ENCODE data around the gene NEK11. TPM values are rescaled to one million over a fixed set of nuclear protein-coding genes. Genes with fewer than 3 reads are reported as not detected.

NEK11 gene
- total and polyA plus RNA-seq, 12 donors = 5.2 to 19.8 (median 9.8) TPM

DNA sequence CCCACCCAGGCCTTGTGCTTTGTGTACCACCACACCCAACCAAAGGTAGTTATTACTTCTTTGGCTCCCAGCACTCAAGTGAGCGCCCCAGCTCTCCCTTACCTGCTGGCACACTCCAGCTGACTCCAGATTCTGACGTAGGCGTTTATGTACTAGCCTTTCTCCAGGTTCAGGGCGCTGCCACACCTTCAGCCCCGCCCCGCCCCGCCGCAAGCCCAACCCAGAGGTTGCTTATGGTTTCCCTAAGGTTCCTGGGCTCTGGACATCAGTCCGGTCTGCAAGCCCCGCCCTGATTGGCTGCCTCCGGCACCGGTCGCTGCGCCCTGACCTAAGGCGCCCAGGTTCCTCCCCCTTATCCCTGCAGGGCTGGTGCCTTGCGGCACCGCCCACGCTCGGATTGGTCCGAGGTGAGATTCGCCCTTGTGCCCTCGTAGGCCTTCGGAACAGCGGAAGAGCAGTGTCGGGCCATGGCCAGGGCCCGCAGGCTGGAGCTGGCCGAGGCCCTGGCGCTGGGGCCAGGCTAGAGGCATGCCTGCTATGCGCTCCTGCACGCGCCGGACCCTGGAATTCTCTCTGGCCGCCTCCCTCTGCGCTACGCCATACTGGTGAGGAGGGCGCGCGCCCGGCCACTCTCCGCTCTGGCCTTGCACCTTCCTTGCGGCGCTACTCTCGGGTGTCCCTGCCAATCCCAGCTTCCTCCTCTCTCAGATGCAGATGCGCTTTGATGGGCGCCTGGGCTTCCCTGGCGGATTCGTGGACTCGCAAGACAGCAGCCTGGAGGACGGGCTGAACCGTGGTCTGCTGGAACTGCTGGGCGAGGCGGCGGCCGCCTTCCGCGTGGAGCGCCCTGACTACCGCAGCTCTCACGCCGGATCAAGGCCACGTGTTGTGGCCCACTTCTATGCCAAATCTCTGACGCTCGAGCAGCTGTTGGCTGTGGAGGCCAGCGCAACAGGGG is 335.1 kb downstream of the NEK11 start:
- peak; percentile 58 to 94 (median 84) for DNase-seq
- no peaks in the 10 kb centered on the region for H3K9me3 ChIP-seq (replicated peaks in 1 of 3)
- peak; percentile 44 to 53 for TF ChIP-seq POLR2A (IDR thresholded peaks at IDR 0.05)
- TF ChIP-seq, protein P1, sequence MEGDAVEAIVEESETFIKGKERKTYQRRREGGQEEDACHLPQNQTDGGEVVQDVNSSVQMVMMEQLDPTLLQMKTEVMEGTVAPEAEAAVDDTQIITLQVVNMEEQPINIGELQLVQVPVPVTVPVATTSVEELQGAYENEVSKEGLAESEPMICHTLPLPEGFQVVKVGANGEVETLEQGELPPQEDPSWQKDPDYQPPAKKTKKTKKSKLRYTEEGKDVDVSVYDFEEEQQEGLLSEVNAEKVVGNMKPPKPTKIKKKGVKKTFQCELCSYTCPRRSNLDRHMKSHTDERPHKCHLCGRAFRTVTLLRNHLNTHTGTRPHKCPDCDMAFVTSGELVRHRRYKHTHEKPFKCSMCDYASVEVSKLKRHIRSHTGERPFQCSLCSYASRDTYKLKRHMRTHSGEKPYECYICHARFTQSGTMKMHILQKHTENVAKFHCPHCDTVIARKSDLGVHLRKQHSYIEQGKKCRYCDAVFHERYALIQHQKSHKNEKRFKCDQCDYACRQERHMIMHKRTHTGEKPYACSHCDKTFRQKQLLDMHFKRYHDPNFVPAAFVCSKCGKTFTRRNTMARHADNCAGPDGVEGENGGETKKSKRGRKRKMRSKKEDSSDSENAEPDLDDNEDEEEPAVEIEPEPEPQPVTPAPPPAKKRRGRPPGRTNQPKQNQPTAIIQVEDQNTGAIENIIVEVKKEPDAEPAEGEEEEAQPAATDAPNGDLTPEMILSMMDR (IDR thresholded peaks at IDR 0.05) = no peak
- no peaks in the 10 kb centered on the region for H3K36me3 ChIP-seq (replicated peaks in 1 of 2)
- H3K27ac ChIP-seq = peak overlapping the region in 4 of 5 donors; percentile 13 to 82 (median 51)
- H3K4me1 ChIP-seq (replicated peaks in 1 of 2) = peaks cover 8 to 12% of the 10 kb centered on the region in 2 donors
- 8 to 36% (median 10%) methylated on average over 9 to 64 of the region's 64 CpGs for WGBS, 4 donors
- H3K27me3 ChIP-seq = no peaks in the 10 kb centered on the region
- intact Hi-C loops (cut with DNase I) = loop anchor here in 1 of 2 donors (10.0 kb wide), 1 partner anchor 327 kb away; no protein-coding TSS in a partner anchor
- peak overlapping the region in 2 of 4 donors; percentile 43 to 57 for H3K4me3 ChIP-seq

DNA sequence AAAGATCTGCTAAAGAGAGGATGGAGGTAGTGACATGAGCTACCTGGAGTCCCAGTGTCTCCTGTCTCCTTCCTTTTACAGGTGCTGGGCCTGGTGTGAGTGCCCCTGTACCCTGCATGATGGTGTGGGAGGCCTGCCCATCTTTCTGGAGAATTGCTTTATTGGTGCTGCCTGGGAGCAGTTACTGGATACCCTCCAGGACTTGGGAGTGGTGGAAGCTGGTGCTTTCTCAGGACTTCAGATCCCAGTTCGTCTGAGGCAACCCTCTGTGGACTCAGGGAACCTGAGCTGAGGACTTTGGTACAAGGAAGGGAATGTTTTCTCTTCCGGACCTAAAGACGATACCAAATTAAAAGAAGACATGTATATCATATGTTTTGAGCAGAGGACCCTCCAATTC is 336.6 kb downstream of the NEK11 start:
- H3K27ac ChIP-seq = no peak overlapping the region
- H3K36me3 ChIP-seq (replicated peaks in 1 of 2) = no peaks in the 10 kb centered on the region
- intact Hi-C loops (cut with DNase I) = loop anchor here in 1 of 2 donors (10.0 kb wide), 1 partner anchor 328 kb away; no protein-coding TSS in a partner anchor
- no peaks in the 10 kb centered on the region for H3K27me3 ChIP-seq
- DNase-seq = no peak
- H3K4me1 ChIP-seq (replicated peaks in 1 of 2) = peaks cover 8 to 12% of the 10 kb centered on the region in 2 donors
- H3K4me3 ChIP-seq = no peak overlapping the region
- TF ChIP-seq, protein P1 (IDR thresholded peaks at IDR 0.05) = no peak
- TF ChIP-seq POLR2A (IDR thresholded peaks at IDR 0.05) = no peak
- no peaks in the 10 kb centered on the region for H3K9me3 ChIP-seq (replicated peaks in 1 of 3)
- 89 to 94% (median 94%) methylated on average over 3 of the region's 3 CpGs for WGBS, 4 donors

DNA sequence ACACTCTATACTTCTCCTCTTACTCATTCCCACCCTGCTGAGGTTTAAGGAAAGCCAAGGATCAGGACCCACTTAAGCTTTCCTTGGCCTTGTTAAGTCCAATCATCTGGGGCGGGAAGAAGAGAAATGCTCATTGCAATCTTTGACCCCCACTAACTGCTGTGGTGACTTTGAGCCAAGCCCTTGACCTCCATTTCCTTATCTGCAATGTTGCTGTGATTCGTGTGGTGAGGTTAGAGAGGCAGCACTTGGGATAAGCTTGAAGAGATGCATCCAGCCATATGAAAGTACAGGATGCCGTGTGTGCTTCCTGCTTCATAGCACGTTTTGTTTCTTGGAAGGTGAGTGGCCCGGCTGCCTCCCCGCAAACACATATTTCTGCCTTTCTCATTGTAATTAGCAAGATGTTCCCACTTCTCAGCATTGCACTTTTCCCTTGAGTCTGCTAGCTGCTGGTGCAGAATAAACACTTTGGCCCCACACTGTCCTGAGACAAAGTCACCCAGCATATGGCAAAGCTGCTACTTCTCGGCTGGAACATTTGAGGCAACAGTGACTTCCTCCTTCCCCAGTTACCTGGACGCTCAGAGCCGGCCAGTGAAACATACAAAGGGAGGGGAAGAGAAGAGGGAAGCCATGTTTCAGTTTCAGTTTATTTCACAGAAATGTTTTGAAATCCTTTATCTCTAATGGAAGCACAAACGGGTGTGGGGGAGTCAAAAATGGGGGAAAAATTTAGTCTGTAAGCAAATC is 344.4 kb downstream of the NEK11 start:
- H3K4me1 ChIP-seq (replicated peaks in 1 of 2) = peaks cover 0 to 7% of the 10 kb centered on the region in 2 donors
- H3K9me3 ChIP-seq (replicated peaks in 1 of 3) = no peaks in the 10 kb centered on the region
- H3K36me3 ChIP-seq (replicated peaks in 1 of 2) = peaks cover 0 to 16% of the 10 kb centered on the region in 2 donors
- no peak for DNase-seq
- intact Hi-C loops (cut with DNase I) = no loop called here
- TF ChIP-seq POLR2A (IDR thresholded peaks at IDR 0.05) = no peak
- TF ChIP-seq, protein P1 (IDR thresholded peaks at IDR 0.05) = no peak
- no peaks in the 10 kb centered on the region for H3K27me3 ChIP-seq
- H3K27ac ChIP-seq = peak overlapping the region in 1 of 5 donors; percentile 9
- H3K4me3 ChIP-seq = no peak overlapping the region
- 61 to 79% (median 72%) methylated on average over 8 to 10 of the region's 10 CpGs for WGBS, 4 donors

DNA sequence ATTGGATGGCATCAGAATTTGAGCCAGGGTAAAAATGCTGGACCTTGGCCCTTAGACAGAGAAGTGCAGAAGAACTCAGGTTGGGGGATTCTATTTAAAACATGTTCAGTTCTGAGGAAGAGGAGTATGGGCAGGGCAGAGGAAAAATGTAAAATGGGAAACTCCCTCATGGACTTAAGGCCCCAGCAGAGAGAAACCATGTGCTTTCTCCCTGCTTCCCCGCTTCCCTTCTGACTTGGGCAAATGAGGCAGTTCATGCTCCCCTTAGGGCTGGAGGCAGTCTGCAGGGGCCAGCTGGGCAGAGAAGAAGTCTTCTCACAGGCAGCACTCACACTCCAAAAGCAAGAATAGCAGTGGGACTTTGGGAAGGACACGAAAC is 345.0 kb downstream of the NEK11 start:
- peaks cover 0 to 16% of the 10 kb centered on the region in 2 donors for H3K36me3 ChIP-seq (replicated peaks in 1 of 2)
- 78 to 89% (median 86%) methylated on average over 2 of the region's 2 CpGs for WGBS, 4 donors
- H3K4me1 ChIP-seq (replicated peaks in 1 of 2) = peaks cover 0 to 7% of the 10 kb centered on the region in 2 donors
- H3K27ac ChIP-seq = no peak overlapping the region
- TF ChIP-seq, protein P1 (IDR thresholded peaks at IDR 0.05) = no peak
- no peak for TF ChIP-seq POLR2A (IDR thresholded peaks at IDR 0.05)
- intact Hi-C loops (cut with DNase I) = no loop called here
- H3K4me3 ChIP-seq = no peak overlapping the region
- DNase-seq = no peak
- no peaks in the 10 kb centered on the region for H3K9me3 ChIP-seq (replicated peaks in 1 of 3)
- no peaks in the 10 kb centered on the region for H3K27me3 ChIP-seq
